K562 (cell line): ENCODE measurements around the gene ARHGEF10L. TPM values are rescaled to one million over a fixed set of nuclear protein-coding genes. Genes with fewer than 3 reads are reported as not detected.

Experiments
- ATAC-seq: fragments of 200-7000 bp; cut with Tn5 transposase; 3 replicates; pipeline ENCODE4 v1.9.1; 2020; ENCODE audit warnings: moderate library complexity
- BruUV-seq: library from RNA; stranded (reverse); fragments of 400-500 nt; replicated peaks from 2 replicates; lab custom pipeline; 2021; lab: Mats Ljungman, UMichigan
- CTCF ChIA-PET: fragments of 300-600 bp; formaldehyde crosslinking; extraction: SDS; loops from one replicate; lab custom pipeline; 2021; ENCODE audit warnings: low intra/inter-chr PET ratio; lab: Yijun Ruan, JAX
- POLR2A ChIA-PET: fragments of 300-600, 350-650 bp; sonication (Branson Sonifier 250); formaldehyde crosslinking; extraction: SDS; loops from one replicate; lab custom pipeline; 2021; ENCODE audit warnings: antibody characterized with exemption, inconsistent platforms; lab: Yijun Ruan, JAX
- DNase-seq, 4 experiments: peaks; one replicate each; pipeline versions ENCODE4 v3.0.0 to v3.0.0-alpha.2; 2011 to 2018; ENCODE audit warnings: low spot score in 3 of 4, mixed read lengths in 3 of 4; ENCODE audit errors: extremely low read depth in 1 of 4
- FAIRE-seq: peaks from 2 replicates; lab custom pipeline; 2011; peaks lifted over from hg19 to GRCh38; lab: Jason Lieb, UNC
- H2AFZ ChIP-seq: 2 replicates; pipeline ENCODE4 v1.6.0; 2011; ENCODE audit warnings: low read depth, low read length, control low read depth, inconsistent platforms
- H3K27ac ChIP-seq: fragments of 200-600 bp; 3 replicates; pipeline ENCODE4 v1.8.0; 2011; ENCODE audit warnings: low read depth, mild to moderate bottlenecking, control low read depth, inconsistent platforms, low read length, moderate library complexity, mixed read lengths; ENCODE audit errors: extremely low read depth
- H3K27me3 ChIP-seq, 2 experiments: fragments of 300-600 bp in 1 of 2; 2 replicates in 1 of 2; 3 replicates in 1 of 2; pipeline versions ENCODE4 v1.6.0 to v1.8.0; 2011; ENCODE audit warnings: inconsistent platforms in 2 of 2, low read length in 2 of 2, mild to moderate bottlenecking in 1 of 2, mixed read lengths in 1 of 2, moderate library complexity in 1 of 2; ENCODE audit not compliant: control insufficient read depth in 2 of 2, insufficient read depth in 2 of 2
- H3K36me3 ChIP-seq: fragments of 300-600 bp; 3 replicates; pipeline ENCODE4 v1.8.0; 2011; ENCODE audit warnings: mild to moderate bottlenecking, low read length, inconsistent platforms; ENCODE audit not compliant: control insufficient read depth, insufficient read depth
- H3K4me1 ChIP-seq, 2 experiments: fragments of 200-600 bp in 1 of 2; replicated peaks in 1 of 2; 2 replicates in 1 of 2; 3 replicates in 1 of 2; pipeline versions ENCODE4 v1.5.1 to v1.8.0; 2011; ENCODE audit warnings: inconsistent platforms in 2 of 2, low read length in 2 of 2, mild to moderate bottlenecking in 1 of 2, mixed read lengths in 1 of 2, moderate library complexity in 1 of 2; ENCODE audit not compliant: control insufficient read depth in 2 of 2, insufficient read depth in 2 of 2
- H3K4me2 ChIP-seq: 2 replicates; pipeline ENCODE4 v1.6.1; 2011; ENCODE audit warnings: low read length, control low read depth, inconsistent platforms, mixed read lengths; ENCODE audit not compliant: insufficient read depth
- H3K4me3 ChIP-seq: fragments of 200-600 bp; sonication (generic), shearing (Covaris generic); 2 replicates; pipeline ENCODE4 v1.5.1; 2016; ENCODE audit warnings: control low read depth, inconsistent platforms
- H3K79me2 ChIP-seq: fragments of 200-600 bp; 3 replicates; pipeline ENCODE4 v1.8.0; 2011; ENCODE audit warnings: low read length, inconsistent platforms; ENCODE audit not compliant: control insufficient read depth, insufficient read depth
- H3K9ac ChIP-seq, 2 experiments: 2 replicates each; pipeline versions ENCODE4 v1.6.0 to v1.6.1; 2011; ENCODE audit warnings: low read depth in 2 of 2, low read length in 2 of 2, control low read depth in 1 of 2, inconsistent platforms in 1 of 2, mild to moderate bottlenecking in 1 of 2, mixed read lengths in 1 of 2; ENCODE audit not compliant: insufficient read depth in 1 of 2
- H3K9me1 ChIP-seq: one replicate; pipeline ENCODE4 v1.6.0; 2011; ENCODE audit warnings: inconsistent platforms, mild to moderate bottlenecking, low read length, moderate library complexity; ENCODE audit not compliant: control insufficient read depth, insufficient read depth
- H3K9me3 ChIP-seq: replicated peaks from 2 replicates; pipeline ENCODE4 v1.5.1; 2011; ENCODE audit warnings: low read depth, low read length, inconsistent platforms; ENCODE audit not compliant: control insufficient read depth, insufficient read depth
- H4K20me1 ChIP-seq: replicated peaks from 2 replicates; pipeline ENCODE4 v1.6.1; 2011; ENCODE audit warnings: low read length, inconsistent platforms, mixed read lengths; ENCODE audit not compliant: control insufficient read depth, insufficient read depth
- ASH1L ChIP-seq: fragments of 450-650 bp; IDR thresholded peaks from 2 replicates; pipeline ENCODE4 v1.6.1; 2018; ENCODE audit warnings: borderline replicate concordance, mild to moderate bottlenecking, low read depth; ENCODE audit not compliant: partially characterized antibody
- ETS1 ChIP-seq: conservative IDR thresholded peaks from 2 replicates; pipeline ENCODE4 v1.6.1; 2011; ENCODE audit warnings: low read depth, mild to moderate bottlenecking, low read length; ENCODE audit not compliant: control insufficient read depth
- MTF1 ChIP-seq: fragments of 250-450 bp; sonication (Bioruptor Pico); IDR thresholded peaks from 2 replicates; pipeline ENCODE4 v1.9.0; 2021; ENCODE audit warnings: moderate library complexity, mild to moderate bottlenecking, inconsistent platforms, borderline replicate concordance
- ZFP36 ChIP-seq: fragments of 150-350 bp; IDR thresholded peaks from 2 replicates; pipeline ENCODE4 v1.6.1; 2018; ENCODE audit warnings: low read length, low read depth; ENCODE audit not compliant: partially characterized antibody
- WGBS: fragments of 100-300 bp; shearing (Covaris generic); methylation state at CpG from one replicate; pipeline ENCODE4 v1.1.6; 2016; ENCODE audit warnings: low coverage, mixed read lengths; ENCODE audit not compliant: insufficient coverage; ENCODE audit errors: missing lambda C conversion rate; 5-methylcytosine and 5-hydroxymethylcytosine counted together
- in situ Hi-C: fragments of 300-500 bp; cut with MboI; formaldehyde crosslinking; loops from 4 replicates; pipeline ENCODE4 v1.15.0; 2018; ENCODE audit warnings: inconsistent platforms, mixed read lengths
- intact Hi-C: fragments of 100-400 bp; cut with micrococcal nuclease; formaldehyde crosslinking; loops from 2 replicates; pipeline ENCODE4 v1.14.2; 2022
- polyA plus RNA-seq, 8 experiments: library from polyadenylated mRNA; depleted of rRNA in 4 of 8; stranded (reverse) in 5 of 8; unstranded in 3 of 8; fragments of >200 nt; fragmentation: Nextera tagmentation in 2 of 8; fragmentation: Illumina TruSeq in 1 of 8; extraction: Ambion mirVana in 2 of 8; extraction: Trizol in 1 of 8; gene quantifications; 2 replicates each; pipeline versions ENCODE4 v1.2.1 to v1.2.3, GENCODE V29; 2011 to 2014; ENCODE audit warnings: inconsistent platforms in 1 of 8, missing spikeins in 1 of 8
- total RNA-seq, 7 experiments: library from RNA; depleted of rRNA in 6 of 7; stranded (reverse); fragments of >200 nt in 6 of 7; fragmentation: Illumina TruSeq in 2 of 7; extraction: Trizol in 2 of 7; gene quantifications; 2 replicates each; pipeline versions ENCODE4 v1.2.1 to v1.2.3, GENCODE V29; 2011 to 2021; ENCODE audit warnings: low replicate concordance in 1 of 7

Gene ARHGEF10L
- total and polyA plus RNA-seq, 9 of the 15 experiments (the other 6 are each of a cell fraction or from before 2014, with no cell fraction given), result 0.09 to 0.13 TPM; not detected in 7

GRCh38 chr1:17735348-17735747 lies 195.8 kb downstream of the ARHGEF10L start:
- H3K4me2 ChIP-seq, result no peak overlapping the region
- H3K9me3 ChIP-seq, result no peaks in the 10 kb centered on the region
- ATAC-seq (no peak), FAIRE-seq (no peak)
- H3K9ac ChIP-seq, result no peak overlapping the region
- no peaks in the 10 kb centered on the region for H3K9me1 ChIP-seq
- ChIA-PET CTCF (no interaction called here), POLR2A (no interaction called here)
- no peak overlapping the region for H2AFZ ChIP-seq
- BruUV-seq, result no TSS peak
- H3K36me3 ChIP-seq, result no peaks in the 10 kb centered on the region
- in situ Hi-C loops, result no loop called here
- H3K27me3 ChIP-seq, result peaks cover 22 to 46% of the 10 kb centered on the region in 2 experiments
- H3K4me1 ChIP-seq, result no peaks in the 10 kb centered on the region
- intact Hi-C loops, result no loop called here
- H3K4me3 ChIP-seq, result no peak overlapping the region
- 0% methylated on average over 2 of the region's 2 CpGs for WGBS
- TF ChIP-seq ZFP36 (peak; percentile 88), MTF1 (no peak)
- TF ChIP-seq, all 486 proteins: peak for 1
- Histone ChIP-seq H3K79me2 (no peaks in the 10 kb centered on the region), H4K20me1 (peaks cover 3% of the 10 kb centered on the region; the same call in 1 of the 2 replicates), H3K27ac (no peak overlapping the region)
- no peak for DNase-seq

GRCh38 chr1:17735793-17736192 lies 196.3 kb downstream of the ARHGEF10L start:
- CTCF ChIA-PET, result no interaction called here
- H3K4me2 ChIP-seq, result no peak overlapping the region
- POLR2A ChIA-PET, result no interaction called here
- ATAC-seq (no peak), DNase-seq (no peak), FAIRE-seq (no peak)
- H3K9me1 ChIP-seq, result no peaks in the 10 kb centered on the region
- peaks cover 20 to 48% of the 10 kb centered on the region in 2 experiments for H3K27me3 ChIP-seq
- no peaks in the 10 kb centered on the region for H3K4me1 ChIP-seq
- no peaks in the 10 kb centered on the region for H3K9me3 ChIP-seq
- 2% methylated on average over 7 of the region's 7 CpGs for WGBS
- no TSS peak for BruUV-seq
- in situ Hi-C loops (no loop called here), intact Hi-C loops (no loop called here)
- H2AFZ ChIP-seq, result no peak overlapping the region
- H3K36me3 ChIP-seq, result no peaks in the 10 kb centered on the region
- H4K20me1 ChIP-seq, result peaks cover 3% of the 10 kb centered on the region; the same call in 1 of the 2 replicates
- no peaks in the 10 kb centered on the region for H3K79me2 ChIP-seq
- TF ChIP-seq ETS1 (no peak), ASH1L (no peak)
- no peak overlapping the region for H3K4me3 ChIP-seq
- H3K27ac ChIP-seq, result no peak overlapping the region
- H3K9ac ChIP-seq, result no peak overlapping the region
